ENCODE results near the gene PRCC.

The PRCC gene

GRCh38 chr1:156796340-156797097 lies 29.2 kb downstream of the PRCC start:
- no peak for DNase-seq (ENCODE audit: low spot score)

GRCh38 chr1:156797212-156797871 lies 30.0 kb downstream of the PRCC start:
- DNase-seq (ENCODE audit: low spot score), result peak; percentile 68

- DNase-seq (ENCODE audit: low spot score), result no peak
These were observed 34.2 kb downstream of the PRCC start for GRCh38 chr1:156801409-156802121.

- DNase-seq (ENCODE audit: low spot score), result no peak
These were observed 35.1 kb downstream of the PRCC start for GRCh38 chr1:156802421-156802935.

GRCh38 chr1:156803086-156803851 lies 35.9 kb downstream of the PRCC start:
- DNase-seq (ENCODE audit: low spot score), result no peak

GRCh38 chr1:156804026-156804425 lies 36.7 kb downstream of the PRCC start:
- DNase-seq (ENCODE audit: low spot score), result no peak

- DNase-seq (ENCODE audit: low spot score), result peak; percentile 47
These were observed 37.4 kb downstream of the PRCC start for GRCh38 chr1:156804572-156805243.

- no peak for DNase-seq (ENCODE audit: low spot score)
These were observed 38.6 kb downstream of the PRCC start for GRCh38 chr1:156805766-156806511.

GRCh38 chr1:156806512-156807440 lies 39.4 kb downstream of the PRCC start:
- no peak for DNase-seq (ENCODE audit: low spot score)

- no peak for DNase-seq (ENCODE audit: low spot score)
These were observed 40.3 kb downstream of the PRCC start for GRCh38 chr1:156807627-156808026.

- no peak for DNase-seq (ENCODE audit: low spot score)
These were observed 41.1 kb downstream of the PRCC start for GRCh38 chr1:156808186-156809030.

GRCh38 chr1:156809281-156809680 lies 41.9 kb downstream of the PRCC start:
- no peak for DNase-seq (ENCODE audit: low spot score)

- no peak for DNase-seq (ENCODE audit: low spot score)
These were observed 42.5 kb downstream of the PRCC start for GRCh38 chr1:156809711-156810366.

- DNase-seq (ENCODE audit: low spot score), result no peak
These were observed 43.8 kb downstream of the PRCC start for GRCh38 chr1:156811168-156811567.

- no peak for DNase-seq (ENCODE audit: low spot score)
These were observed 45.1 kb downstream of the PRCC start for GRCh38 chr1:156812293-156812990.

GRCh38 chr1:156813298-156813697 lies 46.0 kb downstream of the PRCC start:
- DNase-seq (ENCODE audit: low spot score), result no peak
